RKO (cell line): Measurements from ENCODE around the gene MAIP1.

Experiments
- DNase-seq: peaks from one replicate; pipeline ENCODE4 v3.0.0-alpha.2; 2016; ENCODE audit warnings: low spot score

MAIP1 gene

GRCh38 chr2:199991691-199992090 is 36.3 kb downstream of the MAIP1 start:
- DNase-seq: no peak

DNA sequence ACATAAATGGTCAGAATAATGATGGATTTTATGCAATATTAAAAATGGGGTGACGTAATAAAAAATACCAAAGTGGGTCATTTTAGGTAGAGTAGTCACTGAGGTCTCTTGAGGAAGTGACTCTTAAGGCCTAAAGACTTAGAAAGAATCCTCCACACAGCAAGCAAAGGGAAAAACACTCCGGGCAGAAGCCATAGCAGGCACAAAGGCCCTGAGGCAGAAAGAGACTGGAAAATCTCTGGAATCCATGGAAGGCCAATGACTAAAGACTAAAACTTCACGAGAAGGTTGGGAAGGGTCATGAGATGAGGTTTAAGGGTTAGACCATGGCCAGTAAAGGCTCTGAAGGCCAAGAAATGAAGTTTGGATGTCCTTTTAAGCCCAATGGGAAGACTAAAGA is 36.9 kb downstream of the MAIP1 start:
- DNase-seq: no peak

DNA sequence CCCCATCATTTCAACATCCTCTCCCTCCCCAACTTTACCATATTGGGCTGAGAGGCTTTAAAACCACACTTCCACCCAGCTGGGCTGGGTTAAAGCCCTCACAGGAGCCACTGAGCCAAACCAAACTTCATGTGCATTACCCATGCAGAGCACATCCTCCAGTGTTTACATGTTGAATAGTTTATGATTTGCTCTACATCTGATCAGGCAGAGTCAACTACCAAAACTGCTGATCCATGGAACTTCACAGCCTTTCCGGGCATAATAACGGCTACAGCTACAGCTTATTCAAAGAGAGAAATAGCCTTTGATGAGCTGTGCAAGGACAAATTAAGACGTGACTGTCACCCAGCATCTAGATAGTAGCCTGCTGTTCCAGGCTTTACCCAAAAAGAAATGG is 39.0 kb downstream of the MAIP1 start:
- DNase-seq: no peak

GRCh38 chr2:199994896-199995295 is 39.5 kb downstream of the MAIP1 start:
- no peak for DNase-seq

- no peak for DNase-seq
Observed at GRCh38 chr2:199997296-199997695, 41.9 kb downstream of the MAIP1 start.

- peak; percentile 19 for DNase-seq
Observed at GRCh38 chr2:199999166-199999565, 43.8 kb downstream of the MAIP1 start.

DNA sequence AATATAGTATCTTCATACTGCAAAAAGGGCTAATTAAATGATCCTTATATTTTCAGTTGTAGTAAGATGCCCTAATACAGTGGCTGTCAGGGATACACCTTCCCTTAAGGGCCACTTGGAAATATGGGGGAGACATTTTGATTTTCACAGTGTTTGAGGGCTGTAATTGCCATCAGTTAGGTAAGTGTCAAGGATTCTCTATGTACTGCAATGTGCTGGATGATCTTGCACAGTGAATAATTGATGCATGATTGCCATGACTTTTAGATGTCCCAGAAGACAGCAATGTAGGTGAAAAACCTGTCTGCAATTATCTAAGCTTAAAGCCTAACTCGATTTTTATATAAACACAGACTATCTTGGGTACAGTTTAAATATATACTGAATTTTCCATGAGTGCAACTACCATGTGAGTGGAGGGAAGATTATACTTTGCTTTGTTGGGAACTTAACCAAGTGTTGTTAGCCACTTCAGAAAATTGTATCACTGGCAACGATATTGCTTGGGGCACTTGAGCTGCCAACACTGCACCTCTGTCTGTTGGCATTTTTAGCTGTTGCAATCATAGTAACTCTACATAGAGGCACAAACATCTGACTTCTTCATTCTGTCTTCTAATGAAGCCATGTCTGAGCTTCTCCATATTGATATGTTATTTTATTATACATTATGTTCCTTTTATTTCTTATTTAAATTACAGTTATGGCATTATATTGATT is 45.2 kb downstream of the MAIP1 start:
- DNase-seq: no peak

DNA sequence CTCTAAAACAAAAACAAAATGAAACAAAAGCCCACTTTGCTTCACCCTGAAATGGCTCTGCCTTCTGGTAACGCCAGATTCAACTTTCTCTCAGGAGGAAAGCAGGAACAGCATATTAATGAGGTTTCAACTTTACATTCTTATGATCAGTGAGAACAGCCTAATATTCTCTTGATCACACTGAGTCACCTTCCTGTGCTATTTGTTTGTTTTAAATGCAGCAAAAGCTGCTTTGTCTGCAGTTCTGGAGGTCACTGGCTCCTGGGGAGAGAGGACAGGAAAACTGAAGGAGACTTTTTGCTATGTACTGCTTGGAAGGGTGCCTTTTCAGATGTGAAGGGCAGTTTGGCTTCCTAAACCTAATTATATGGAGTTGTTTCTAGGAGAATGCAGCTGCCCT is 48.1 kb downstream of the MAIP1 start:
- no peak for DNase-seq

DNA sequence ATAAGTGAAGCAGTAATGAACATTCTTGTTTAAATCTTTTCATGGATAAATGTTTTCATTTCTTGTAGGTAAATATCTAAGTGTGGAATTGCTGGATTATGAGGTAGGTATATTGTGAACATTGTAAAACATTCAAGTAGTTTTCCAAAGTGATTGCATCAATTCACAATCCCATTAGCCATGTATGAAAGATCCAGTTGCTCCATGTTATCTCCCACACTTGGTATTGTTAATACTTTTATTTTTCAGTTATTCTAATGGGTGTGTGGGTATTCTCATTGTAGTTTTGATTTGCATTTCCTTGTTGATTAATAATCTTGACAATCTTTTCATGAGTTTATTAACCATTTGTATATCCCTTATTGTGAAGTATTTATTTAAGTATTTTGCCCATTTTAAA is 50.3 kb downstream of the MAIP1 start:
- DNase-seq: no peak

DNA sequence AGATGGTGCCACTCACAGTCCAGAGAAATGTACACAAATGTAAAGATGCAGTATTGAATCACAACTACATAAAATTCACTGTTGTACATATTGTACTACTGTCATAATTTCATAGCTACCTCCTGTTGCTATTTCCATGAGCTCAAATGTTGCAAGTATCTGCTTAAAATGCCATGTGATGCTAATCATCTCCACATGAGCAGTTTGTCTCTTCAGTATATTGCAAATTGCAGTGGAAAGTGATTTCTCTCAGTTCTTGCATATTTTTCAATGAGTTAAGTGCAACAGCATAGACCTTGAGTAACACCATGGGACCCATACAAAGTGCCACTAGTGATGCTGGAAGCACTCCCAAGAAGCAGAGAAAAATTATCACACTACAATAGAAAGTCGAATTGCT is 51.9 kb downstream of the MAIP1 start:
- no peak for DNase-seq

GRCh38 chr2:200012401-200012800 is 57.0 kb downstream of the MAIP1 start:
- no peak for DNase-seq
